Activated naive CD8-positive, alpha-beta T cell treated with anti-CD3 and anti-CD28 coated beads for 36 hours (primary cell): ENCODE results near the gene LAX1. TPM values are rescaled to one million over a fixed set of nuclear protein-coding genes. Genes with fewer than 3 reads are reported as not detected.
"Not testable (repeated sequence)": the region's sequence is repeated elsewhere in the genome, so short reads cannot be mapped to it uniquely, and the experiment has no call there.

Source experiments
- DNase-seq: peaks from one replicate; pipeline ENCODE4 v3.0.0; 2021
- H3K27ac Mint-ChIP-seq: one replicate; pipeline ENCODE4 v1.8.0; 2022; ENCODE audit warnings: mild to moderate bottlenecking, moderate library complexity, mixed read lengths
- H3K27me3 Mint-ChIP-seq: one replicate; pipeline ENCODE4 v1.8.0; 2022; ENCODE audit warnings: mild to moderate bottlenecking, mixed read lengths
- H3K36me3 Mint-ChIP-seq: one replicate; pipeline ENCODE4 v1.8.0; 2021; ENCODE audit warnings: mild to moderate bottlenecking, mixed read lengths
- H3K4me1 Mint-ChIP-seq: one replicate; pipeline ENCODE4 v1.8.0; 2021; ENCODE audit warnings: mixed read lengths
- H3K4me3 Mint-ChIP-seq: one replicate; pipeline ENCODE4 v1.8.0; 2022; ENCODE audit warnings: mild to moderate bottlenecking, moderate library complexity, mixed read lengths
- H3K9me3 Mint-ChIP-seq: one replicate; pipeline ENCODE4 v1.8.0; 2022; ENCODE audit warnings: mixed read lengths
- total RNA-seq, 2 experiments: library from RNA; stranded (reverse); gene quantifications; one replicate each; pipeline ENCODE4 v1.2.3, GENCODE V29; 2021

The LAX1 gene
- total RNA-seq, 2 experiments from 2014 or later, result 28.9 to 30.1 TPM

DNA sequence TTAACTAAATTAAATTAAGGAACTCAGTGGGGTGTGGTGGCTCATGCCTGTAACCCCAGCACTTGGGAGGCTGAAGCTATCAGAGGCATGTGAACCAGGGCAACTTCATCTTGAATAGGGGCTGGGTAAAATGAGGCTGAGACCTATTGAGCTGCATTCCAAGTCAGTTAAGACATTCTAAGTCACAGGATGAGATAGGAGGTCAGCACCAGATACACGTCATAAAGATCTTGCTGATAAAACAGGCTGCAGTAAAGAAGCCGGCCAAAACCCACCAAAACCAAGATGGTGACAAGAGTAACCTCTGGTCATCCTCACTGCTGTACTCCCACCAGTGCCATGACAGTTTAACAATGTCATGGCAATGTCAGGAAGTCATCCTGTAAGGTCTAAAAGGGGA is 6.2 kb upstream of the LAX1 start:
- peaks cover 33% of the 10 kb centered on the region for H3K4me1 Mint-ChIP-seq
- not testable (repeated sequence) for H3K36me3 Mint-ChIP-seq, H3K9me3 Mint-ChIP-seq, H3K27ac Mint-ChIP-seq, H3K27me3 Mint-ChIP-seq, H3K4me3 Mint-ChIP-seq, DNase-seq

- peaks cover 35% of the 10 kb centered on the region for H3K4me1 Mint-ChIP-seq
- H3K9me3 Mint-ChIP-seq, result no peaks in the 10 kb centered on the region
- no peak overlapping the region for H3K4me3 Mint-ChIP-seq
- H3K27ac Mint-ChIP-seq, result no peak overlapping the region
- DNase-seq, result no peak
- peaks cover 3% of the 10 kb centered on the region for H3K36me3 Mint-ChIP-seq
- no peaks in the 10 kb centered on the region for H3K27me3 Mint-ChIP-seq
These were observed 4.5 kb upstream of the LAX1 start for GRCh38 chr1:203760506-203760905.

- not testable (repeated sequence) for H3K4me3 Mint-ChIP-seq, DNase-seq, H3K9me3 Mint-ChIP-seq, H3K27me3 Mint-ChIP-seq
- Mint-ChIP-seq H3K27ac (peak overlapping the region; percentile 34), H3K4me1 (peaks cover 30% of the 10 kb centered on the region), H3K36me3 (peaks cover 14% of the 10 kb centered on the region)
These were observed 3.0 kb upstream of the LAX1 start for GRCh38 chr1:203761958-203762357.

GRCh38 chr1:203763505-203763904 is 1.5 kb upstream of the LAX1 start:
- Mint-ChIP-seq H3K4me1 (peaks cover 39% of the 10 kb centered on the region), H3K9me3 (peaks cover 3% of the 10 kb centered on the region), H3K27me3 (no peaks in the 10 kb centered on the region), H3K36me3 (peaks cover 25% of the 10 kb centered on the region), H3K4me3 (no peak overlapping the region), H3K27ac (peak overlapping the region; percentile 98)
- no peak for DNase-seq

DNA sequence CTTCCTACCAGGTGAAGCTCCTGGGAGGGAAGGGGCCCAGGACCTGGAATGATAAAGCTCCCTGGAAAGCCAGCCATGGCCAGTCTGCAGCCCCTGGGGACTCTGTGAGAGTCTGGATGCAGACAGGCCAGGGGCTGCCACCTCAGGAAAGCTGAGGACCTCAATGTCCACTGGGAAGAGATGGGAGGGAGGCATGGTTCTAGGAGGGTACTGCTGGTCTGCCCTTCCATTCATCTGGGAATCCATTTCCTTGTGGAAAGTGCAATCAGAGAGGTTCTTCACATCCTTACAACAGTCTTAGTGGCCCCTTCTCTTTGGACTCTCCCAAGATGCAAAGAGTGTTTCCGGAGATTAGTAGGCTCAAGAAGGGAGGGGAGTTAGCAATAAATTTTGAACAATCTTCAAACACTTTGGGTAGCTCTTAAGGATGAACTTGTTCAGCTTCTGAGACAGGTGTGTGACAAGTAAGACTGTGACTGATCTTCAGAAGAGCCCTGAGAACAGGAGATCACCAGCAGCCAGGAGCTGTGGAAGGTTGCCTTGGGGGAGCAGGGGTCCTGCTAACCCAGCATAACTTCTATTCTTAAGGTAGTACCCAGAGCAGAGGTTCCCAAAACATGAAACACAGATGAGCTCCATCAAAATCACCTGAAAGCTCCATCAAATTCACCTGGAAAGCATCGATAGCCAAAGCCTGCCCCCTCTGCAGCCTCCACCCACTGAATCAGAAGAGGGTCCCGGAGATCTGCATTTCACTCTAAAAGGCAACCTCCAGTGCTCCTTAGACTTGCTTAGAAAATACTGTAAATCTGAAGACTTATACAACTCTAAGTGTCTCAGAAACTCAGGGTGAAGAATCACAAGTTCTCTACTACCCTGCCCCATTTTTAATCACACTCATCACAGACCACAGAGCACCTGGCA is 616 bp upstream of the LAX1 start:
- peaks cover 32% of the 10 kb centered on the region for H3K36me3 Mint-ChIP-seq
- H3K4me1 Mint-ChIP-seq, result peaks cover 44% of the 10 kb centered on the region
- no peak for DNase-seq
- peak overlapping the region; percentile 95 for H3K4me3 Mint-ChIP-seq
- no peaks in the 10 kb centered on the region for H3K27me3 Mint-ChIP-seq
- peak overlapping the region; percentile 98 for H3K27ac Mint-ChIP-seq
- H3K9me3 Mint-ChIP-seq, result peaks cover 3% of the 10 kb centered on the region

GRCh38 chr1:203768256-203768655 is 3.3 kb downstream of the LAX1 start:
- H3K9me3 Mint-ChIP-seq, result peaks cover 3% of the 10 kb centered on the region
- no peaks in the 10 kb centered on the region for H3K27me3 Mint-ChIP-seq
- H3K27ac Mint-ChIP-seq, result peak overlapping the region; percentile 82
- H3K4me3 Mint-ChIP-seq, result peak overlapping the region; percentile 26
- peaks cover 58% of the 10 kb centered on the region for H3K36me3 Mint-ChIP-seq
- peaks cover 44% of the 10 kb centered on the region for H3K4me1 Mint-ChIP-seq
- DNase-seq, result no peak

- Mint-ChIP-seq H3K36me3 (peaks cover 63% of the 10 kb centered on the region), H3K27me3 (no peaks in the 10 kb centered on the region), H3K4me3 (no peak overlapping the region), H3K4me1 (peaks cover 31% of the 10 kb centered on the region), H3K27ac (peak overlapping the region; percentile 77), H3K9me3 (peaks cover 3% of the 10 kb centered on the region)
- no peak for DNase-seq
These were observed 4.7 kb downstream of the LAX1 start for GRCh38 chr1:203769505-203770343.

- Mint-ChIP-seq H3K27me3 (no peaks in the 10 kb centered on the region), H3K27ac (peak overlapping the region; percentile 16), H3K4me3 (no peak overlapping the region), H3K36me3 (peaks cover 58% of the 10 kb centered on the region), H3K9me3 (peaks cover 3% of the 10 kb centered on the region), H3K4me1 (peaks cover 33% of the 10 kb centered on the region)
- DNase-seq, result no peak
These were observed 6.9 kb downstream of the LAX1 start for GRCh38 chr1:203771901-203772301.

- peaks cover 57% of the 10 kb centered on the region for H3K36me3 Mint-ChIP-seq
- no peak for DNase-seq
These were observed 7.9 kb downstream of the LAX1 start for GRCh38 chr1:203772836-203773235.

DNA sequence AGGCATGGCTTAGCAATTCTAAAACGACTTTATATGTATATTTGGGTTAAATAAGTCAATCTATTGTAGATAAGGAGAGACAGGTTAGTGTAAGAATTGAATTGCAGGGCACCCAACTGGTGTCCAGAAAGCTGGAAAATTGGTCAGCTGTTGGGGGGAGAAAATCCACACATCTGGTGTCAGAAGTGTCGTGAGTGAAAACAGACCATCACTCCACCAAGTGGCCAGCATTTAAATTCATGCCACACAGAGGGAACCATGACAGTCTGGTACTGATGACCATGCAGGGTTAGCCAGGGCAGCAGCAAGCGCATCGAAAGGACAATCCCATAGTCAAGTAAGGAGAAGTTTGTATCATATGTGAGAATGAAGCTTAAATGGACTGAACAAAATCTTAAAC is 11.7 kb downstream of the LAX1 start:
- Mint-ChIP-seq H3K27me3 (no peaks in the 10 kb centered on the region), H3K4me3 (no peak overlapping the region), H3K9me3 (no peaks in the 10 kb centered on the region), H3K4me1 (peaks cover 20% of the 10 kb centered on the region), H3K27ac (peak overlapping the region; percentile 76), H3K36me3 (peaks cover 33% of the 10 kb centered on the region)
- no peak for DNase-seq

More at GRCh38 chr1:203772836-203773235, 7.9 kb downstream of the LAX1 start:
- Mint-ChIP-seq H3K27ac (peak overlapping the region; percentile 29), H3K4me3 (no peak overlapping the region), H3K9me3 (peaks cover 3% of the 10 kb centered on the region), H3K27me3 (no peaks in the 10 kb centered on the region), H3K4me1 (peaks cover 35% of the 10 kb centered on the region)

DNA sequence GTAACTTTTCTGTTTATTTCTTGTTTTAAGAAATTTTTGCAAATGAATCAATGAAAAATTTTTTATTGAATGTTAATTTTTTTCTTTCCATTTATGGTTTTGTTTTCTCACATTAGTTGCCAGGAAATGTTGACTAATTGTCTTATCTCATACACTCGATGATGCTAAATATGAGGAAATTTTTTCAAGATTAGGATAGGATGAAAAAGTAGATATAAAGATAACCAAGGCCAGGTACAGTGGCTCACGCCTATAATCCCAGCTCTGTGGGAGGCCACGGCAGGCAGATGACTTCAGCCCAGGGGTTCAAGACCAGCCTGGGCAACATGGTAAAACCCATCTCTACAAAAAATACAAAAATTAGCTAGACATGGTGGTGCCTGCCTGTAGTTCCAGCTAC is 12.6 kb downstream of the LAX1 start:
- no peak overlapping the region for H3K27ac Mint-ChIP-seq
- H3K36me3 Mint-ChIP-seq, result peaks cover 25% of the 10 kb centered on the region
- H3K9me3 Mint-ChIP-seq, result no peaks in the 10 kb centered on the region
- H3K4me3 Mint-ChIP-seq, result no peak overlapping the region
- peaks cover 20% of the 10 kb centered on the region for H3K4me1 Mint-ChIP-seq
- no peaks in the 10 kb centered on the region for H3K27me3 Mint-ChIP-seq
- no peak for DNase-seq

DNA sequence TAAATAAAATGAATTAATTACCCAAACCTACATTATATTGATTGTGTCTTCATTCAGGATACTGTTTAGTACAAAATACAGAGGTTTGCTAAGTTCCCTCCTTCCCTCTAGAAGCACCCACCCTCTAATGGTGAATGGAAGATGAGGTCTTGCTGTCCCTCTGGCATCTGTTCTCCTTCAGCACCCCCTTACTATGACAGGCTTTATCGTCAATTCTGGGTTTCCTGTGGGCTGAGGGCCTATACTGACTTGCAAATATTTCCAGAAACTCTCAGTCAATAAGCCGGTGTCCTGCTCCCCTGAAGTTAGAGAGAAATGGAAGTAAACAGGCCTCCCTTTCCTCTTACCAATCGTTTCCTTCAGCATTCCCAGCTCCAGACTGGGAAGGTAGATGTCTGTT is 13.2 kb downstream of the LAX1 start:
- no peak for DNase-seq
- Mint-ChIP-seq H3K36me3 (peaks cover 19% of the 10 kb centered on the region), H3K27me3 (no peaks in the 10 kb centered on the region), H3K27ac (no peak overlapping the region), H3K4me1 (peaks cover 20% of the 10 kb centered on the region), H3K4me3 (no peak overlapping the region), H3K9me3 (no peaks in the 10 kb centered on the region)

DNA sequence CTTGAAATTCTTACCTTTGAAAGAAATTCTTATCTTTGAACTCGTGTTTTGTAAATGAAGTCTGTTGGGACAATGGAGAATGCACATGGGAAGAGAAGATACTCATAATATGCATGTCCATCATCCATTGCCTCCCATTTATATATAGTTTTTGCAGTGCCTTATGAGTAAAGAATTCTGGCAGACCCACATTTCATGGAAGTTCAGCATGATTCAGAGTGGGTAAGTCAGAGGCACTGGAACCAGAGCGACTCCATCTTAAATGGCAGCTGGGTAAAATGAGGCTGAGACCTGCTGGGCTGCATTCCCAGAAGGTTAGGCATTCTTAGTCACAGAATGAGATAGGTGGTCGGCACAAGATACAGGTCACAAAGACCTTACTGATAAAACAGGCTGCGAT is 13.8 kb downstream of the LAX1 start:
- no peak for DNase-seq
- no peaks in the 10 kb centered on the region for H3K9me3 Mint-ChIP-seq
- no peak overlapping the region for H3K27ac Mint-ChIP-seq
- H3K4me3 Mint-ChIP-seq, result no peak overlapping the region
- H3K4me1 Mint-ChIP-seq, result peaks cover 20% of the 10 kb centered on the region
- H3K27me3 Mint-ChIP-seq, result no peaks in the 10 kb centered on the region
- peaks cover 19% of the 10 kb centered on the region for H3K36me3 Mint-ChIP-seq

GRCh38 chr1:203781962-203782361 is 17.0 kb downstream of the LAX1 start:
- H3K36me3 Mint-ChIP-seq, result peaks cover 4% of the 10 kb centered on the region
- no peak overlapping the region for H3K4me3 Mint-ChIP-seq
- no peak overlapping the region for H3K27ac Mint-ChIP-seq
- H3K4me1 Mint-ChIP-seq, result peaks cover 11% of the 10 kb centered on the region
- H3K9me3 Mint-ChIP-seq, result no peaks in the 10 kb centered on the region
- no peaks in the 10 kb centered on the region for H3K27me3 Mint-ChIP-seq
- no peak for DNase-seq

DNA sequence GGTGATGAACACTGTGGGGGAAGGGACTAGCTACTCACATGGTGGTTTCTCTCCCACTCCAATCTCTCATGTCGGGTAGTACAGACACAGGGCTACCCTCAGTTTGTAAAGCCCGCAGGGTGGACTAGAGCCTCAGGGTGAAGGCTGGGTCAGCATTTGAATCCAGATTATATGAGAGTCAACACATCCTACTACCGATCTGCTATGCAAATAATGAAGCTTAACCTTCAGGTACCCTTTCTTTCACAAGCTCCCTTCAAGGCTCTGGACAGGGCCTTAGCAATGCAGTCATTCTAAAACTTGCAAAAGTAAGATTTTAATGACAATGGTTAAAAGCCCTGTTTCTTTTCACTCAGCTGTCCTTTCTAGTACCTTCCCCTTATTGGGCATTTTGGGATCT is 25.0 kb downstream of the LAX1 start:
- Mint-ChIP-seq H3K4me3 (no peak overlapping the region), H3K27me3 (no peaks in the 10 kb centered on the region), H3K4me1 (peaks cover 4% of the 10 kb centered on the region), H3K9me3 (no peaks in the 10 kb centered on the region), H3K36me3 (no peaks in the 10 kb centered on the region), H3K27ac (no peak overlapping the region)
- no peak for DNase-seq
